IPS DF 4.7 (cell line): ENCODE measurements around the gene PSME3IP1.
"Not testable (repeated sequence)": the region's sequence is repeated elsewhere in the genome, so short reads cannot be mapped to it uniquely, and the experiment has no call there.

Source experiments
- DNase-seq: peaks from one replicate; pipeline ENCODE4 v3.0.0-alpha.2; 2013; ENCODE audit warnings: low spot score; ENCODE audit errors: extremely low read depth

PSME3IP1 gene

GRCh38 chr16:57125969-57126368 is 59.9 kb downstream of the PSME3IP1 start:
- DNase-seq = no peak

GRCh38 chr16:57125376-57125775 is 60.5 kb downstream of the PSME3IP1 start:
- no peak for DNase-seq

- DNase-seq = no peak
Measured at GRCh38 chr16:57123974-57124674, 61.7 kb downstream of the PSME3IP1 start.

- no peak for DNase-seq
Measured at GRCh38 chr16:57123216-57123973, 62.4 kb downstream of the PSME3IP1 start.

- DNase-seq = no peak
Measured at GRCh38 chr16:57118461-57119084, 67.3 kb downstream of the PSME3IP1 start.

GRCh38 chr16:57115514-57116182 is 70.2 kb downstream of the PSME3IP1 start:
- no peak for DNase-seq

- DNase-seq = no peak
Measured at GRCh38 chr16:57115168-57115513, 70.7 kb downstream of the PSME3IP1 start.

- DNase-seq = no peak
Measured at GRCh38 chr16:57113664-57114063, 72.2 kb downstream of the PSME3IP1 start.

- no peak for DNase-seq
Measured at GRCh38 chr16:57113042-57113453, 72.8 kb downstream of the PSME3IP1 start.

- DNase-seq = no peak
Measured at GRCh38 chr16:57112403-57113041, 73.3 kb downstream of the PSME3IP1 start.

GRCh38 chr16:57111420-57111819 is 74.4 kb downstream of the PSME3IP1 start:
- no peak for DNase-seq

GRCh38 chr16:57110937-57111336 is 74.9 kb downstream of the PSME3IP1 start:
- no peak for DNase-seq

GRCh38 chr16:57109259-57110105 is 76.4 kb downstream of the PSME3IP1 start:
- DNase-seq = not testable (repeated sequence)

- DNase-seq = no peak
Measured at GRCh38 chr16:57108432-57108831, 77.4 kb downstream of the PSME3IP1 start.

GRCh38 chr16:57107321-57107922 is 78.4 kb downstream of the PSME3IP1 start:
- no peak for DNase-seq

GRCh38 chr16:57106767-57107166 is 79.1 kb downstream of the PSME3IP1 start:
- no peak for DNase-seq

GRCh38 chr16:57105184-57105583 is 80.7 kb downstream of the PSME3IP1 start:
- DNase-seq = no peak

GRCh38 chr16:57104706-57105105 is 81.1 kb downstream of the PSME3IP1 start:
- no peak for DNase-seq

- no peak for DNase-seq
Measured at GRCh38 chr16:57102888-57103851, 82.7 kb downstream of the PSME3IP1 start.
